A549 treated with AZD9567 at 1 μM for 4 hours (cell line): Measurements from ENCODE around the gene ATIC. TPM values are rescaled to one million over a fixed set of nuclear protein-coding genes. Genes with fewer than 3 reads are reported as not detected.

Experiments used
- total RNA-seq: library from RNA; stranded (reverse); fragments of 200-300 nt; extraction: Qiagen RNA extraction; gene quantifications from 5 replicates; pipeline ENCODE4 v1.2.3, GENCODE V29; 2022; ENCODE audit not compliant: insufficient read depth

Gene ATIC
- total RNA-seq, result 186 to 227 TPM (median 202 TPM) in 5 replicates

GRCh38 chr2:215311625-215312396, at the start of gene ATIC:
Gene ATIC (plus strand): TSS chr2:215312059. CDS start chr2:215312143, 84 bp downstream.

Other genes with a start within 250 kb of the ATIC start
- 0.13 to 0.20 TPM (median 0.17 TPM) in 4 of 5 replicates, not detected in the other for gene ABCA12, start 173.4 kb upstream of the ATIC start, total RNA-seq
- gene FN1, start 124.0 kb downstream of the ATIC start, total RNA-seq, result 167 to 222 TPM (median 176 TPM) in 5 replicates